Stimulated activated CD8-positive, alpha-beta memory T cell treated with anti-CD3 and anti-CD28 coated beads, Interleukin-7, amount 100 ng/mL, for 4 hours (primary cell): Measurements from ENCODE around the gene TBC1D22A.

Experiments used
- DNase-seq, 2 donors: peaks; one replicate each; pipeline ENCODE4 v3.0.0-alpha.2; 2020; ENCODE audit warnings: low read depth in 2 of 2

Gene TBC1D22A

DNA sequence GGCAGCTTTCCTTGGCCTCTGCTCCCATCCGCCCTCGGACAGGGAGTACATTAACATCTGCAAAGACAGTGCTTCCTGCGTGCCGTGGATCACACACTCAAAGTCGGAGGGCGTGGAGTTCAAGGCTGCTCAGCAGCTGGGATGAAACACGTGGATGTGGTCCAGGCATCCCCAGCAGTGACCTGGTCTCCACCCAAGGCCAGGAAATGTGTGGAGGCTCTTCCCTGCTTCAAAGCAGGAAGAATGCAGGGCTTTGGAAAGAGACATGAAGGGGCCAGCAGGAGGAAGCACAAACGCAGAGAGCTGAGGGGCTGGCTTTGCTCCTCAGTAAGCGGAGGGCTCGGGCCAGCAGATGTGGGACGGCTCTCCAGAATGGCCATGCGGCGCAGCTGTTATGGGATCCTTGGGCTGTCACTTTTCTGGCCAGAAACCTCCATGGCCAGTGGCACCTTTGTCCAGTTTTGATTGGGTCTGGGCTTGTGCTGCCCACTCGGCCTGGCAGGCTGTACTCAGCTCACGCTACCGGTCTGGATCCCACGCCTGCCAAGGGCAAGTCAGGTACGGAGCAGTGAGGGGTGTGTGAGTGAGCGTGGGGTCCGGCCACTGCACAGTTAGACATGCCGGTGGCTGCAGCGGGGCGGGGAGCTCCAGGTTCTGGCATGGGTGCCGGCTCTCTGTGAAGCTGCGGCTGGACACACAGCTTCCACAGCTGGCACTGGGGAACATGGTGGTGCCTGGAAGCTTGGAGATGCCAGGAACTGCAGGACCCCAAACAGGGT lies 438.0 kb downstream of the TBC1D22A start:
- DNase-seq: no peak

DNA sequence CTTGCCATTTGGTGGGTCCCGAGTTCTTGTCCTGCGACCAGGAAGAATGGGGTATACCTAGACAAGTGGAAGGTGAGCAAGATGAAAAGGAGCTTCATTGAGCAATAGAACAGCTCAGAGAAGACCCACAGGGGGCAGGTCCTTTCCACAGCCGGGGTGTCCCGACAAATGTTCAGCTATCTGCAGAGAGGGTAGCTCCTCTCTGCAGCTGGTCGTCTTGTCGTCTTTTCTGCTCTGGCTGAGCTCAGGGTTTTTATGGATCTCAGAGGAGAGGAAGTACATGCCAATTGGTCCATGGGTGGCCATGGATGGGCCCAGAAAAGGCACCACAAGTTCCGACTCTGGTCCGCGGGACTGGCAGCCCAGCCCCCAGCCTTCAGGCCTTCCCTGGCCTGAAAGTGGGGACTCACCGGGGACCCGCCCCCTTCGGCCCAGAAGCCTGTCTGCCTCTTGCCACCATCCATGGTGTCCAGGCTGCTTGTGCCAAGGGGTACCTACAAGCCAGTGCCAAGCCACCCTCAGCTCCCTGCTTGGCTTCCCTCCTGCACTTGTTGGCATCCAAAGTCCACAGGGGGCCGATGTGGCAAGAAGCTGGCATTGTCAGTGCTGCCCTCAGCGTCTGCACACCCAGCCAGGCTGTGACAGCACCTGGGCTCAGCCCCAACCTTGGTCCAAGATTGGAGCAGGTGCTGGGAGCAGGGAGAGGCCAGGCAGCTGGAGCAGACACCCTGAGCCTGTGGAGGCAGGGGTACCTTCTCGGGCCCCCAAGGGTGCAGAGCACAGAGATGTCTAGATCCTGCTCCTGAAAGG lies 438.9 kb downstream of the TBC1D22A start:
- DNase-seq: no peak

- DNase-seq: no peak
Observed at GRCh38 chr22:47201996-47202818, 439.8 kb downstream of the TBC1D22A start.

- no peak for DNase-seq
Observed at GRCh38 chr22:47202819-47203553, 440.5 kb downstream of the TBC1D22A start.

DNA sequence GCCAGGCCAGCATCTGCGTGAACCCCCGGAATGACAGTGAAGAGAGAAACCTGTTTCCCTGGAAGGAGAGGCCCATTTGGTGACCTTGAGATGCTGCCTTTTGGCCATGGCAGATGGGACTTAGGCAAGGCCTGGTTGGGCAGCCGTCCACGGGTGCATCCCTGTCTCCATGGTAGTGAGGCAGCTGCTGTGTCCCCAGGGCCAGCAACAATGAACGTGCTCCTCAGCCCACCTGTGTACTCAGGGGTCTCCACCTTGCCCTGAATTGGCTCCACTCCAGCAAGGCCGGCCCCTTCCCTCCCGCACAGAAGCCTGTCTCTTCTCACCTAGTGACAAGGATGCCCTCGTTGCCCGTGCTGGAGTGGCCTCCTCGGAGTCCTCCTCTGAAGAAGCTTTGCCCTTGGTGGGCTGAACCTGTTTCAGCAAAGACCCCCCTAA lies 441.1 kb downstream of the TBC1D22A start:
- DNase-seq: no peak

DNA sequence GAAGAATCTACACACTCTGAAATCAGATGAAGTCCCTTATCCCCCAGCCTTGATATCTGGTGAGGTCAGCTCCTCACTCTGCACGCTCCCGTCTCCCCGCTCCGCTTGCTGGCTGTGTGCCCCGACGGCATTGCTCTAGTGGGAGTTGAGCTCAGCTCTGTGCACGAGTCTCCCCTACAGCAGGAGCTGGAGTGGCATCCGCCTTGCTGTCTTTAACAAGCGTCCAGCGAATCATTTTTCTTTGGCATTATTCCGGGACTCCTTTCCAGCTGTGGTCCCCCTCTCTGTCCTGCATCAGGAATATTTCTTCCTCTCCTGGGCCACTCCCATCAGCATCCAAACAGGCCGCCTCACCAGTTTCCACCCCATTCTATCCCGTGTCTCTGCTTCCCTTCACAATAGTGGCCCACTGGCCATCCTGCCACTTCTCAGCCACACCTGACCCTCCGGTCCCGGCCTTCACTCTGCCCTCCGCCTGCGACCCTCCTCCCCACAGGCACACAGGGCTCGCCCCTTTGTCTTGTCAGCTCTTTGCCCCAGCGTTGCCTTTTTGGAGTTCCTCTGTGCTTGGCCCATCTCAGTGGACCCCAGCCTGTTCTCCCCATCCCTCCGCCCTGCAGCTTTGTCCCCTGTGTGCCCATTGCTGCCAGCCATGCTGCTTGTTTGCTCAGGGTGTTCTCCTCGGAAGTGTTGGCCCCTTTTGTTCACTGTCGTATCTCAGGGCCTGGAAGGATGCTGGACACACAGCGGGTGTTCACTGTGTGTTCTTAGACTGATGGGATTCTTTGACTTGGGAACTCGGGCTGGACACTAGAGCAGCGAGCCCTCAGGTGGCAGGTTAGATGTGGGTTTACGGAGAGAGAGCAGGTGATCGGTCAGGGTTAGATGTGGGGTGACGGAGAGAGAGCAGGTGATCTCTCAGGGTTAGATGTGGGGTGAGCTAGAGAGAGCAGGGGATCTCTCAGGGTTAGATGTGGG lies 441.8 kb downstream of the TBC1D22A start:
- DNase-seq: no peak

GRCh38 chr22:47205081-47205491 lies 442.6 kb downstream of the TBC1D22A start:
- no peak for DNase-seq

GRCh38 chr22:47205554-47205953 lies 443.1 kb downstream of the TBC1D22A start:
- no peak for DNase-seq

- no peak for DNase-seq
Observed at GRCh38 chr22:47206164-47206563, 443.7 kb downstream of the TBC1D22A start.

DNA sequence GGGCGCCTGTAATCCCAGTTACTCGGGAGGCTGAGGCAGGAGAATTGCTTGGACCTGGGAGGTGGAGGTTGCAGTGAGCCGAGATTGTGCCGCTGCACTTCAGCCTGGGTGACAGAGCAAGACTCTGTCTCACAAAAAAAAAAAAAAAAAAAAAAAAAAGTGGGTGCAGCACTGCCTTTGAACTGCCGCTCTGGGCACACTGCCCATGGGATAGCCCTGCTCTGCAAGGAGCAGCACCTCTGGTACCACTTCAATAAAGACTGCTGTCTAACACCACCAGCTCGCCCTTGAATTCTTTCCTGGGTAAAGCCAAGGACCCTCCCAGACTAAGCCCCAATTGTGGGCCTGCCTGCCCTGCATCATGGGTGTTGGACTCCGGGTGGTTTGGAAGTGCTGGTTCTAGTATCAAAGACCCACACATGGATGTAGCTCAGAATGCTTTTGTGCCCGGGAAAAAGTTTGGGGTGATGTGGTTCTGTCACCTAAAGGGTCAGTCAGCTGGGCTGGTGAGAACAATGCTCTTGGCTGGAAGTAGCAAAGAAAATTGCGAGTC lies 444.3 kb downstream of the TBC1D22A start:
- DNase-seq: no peak

DNA sequence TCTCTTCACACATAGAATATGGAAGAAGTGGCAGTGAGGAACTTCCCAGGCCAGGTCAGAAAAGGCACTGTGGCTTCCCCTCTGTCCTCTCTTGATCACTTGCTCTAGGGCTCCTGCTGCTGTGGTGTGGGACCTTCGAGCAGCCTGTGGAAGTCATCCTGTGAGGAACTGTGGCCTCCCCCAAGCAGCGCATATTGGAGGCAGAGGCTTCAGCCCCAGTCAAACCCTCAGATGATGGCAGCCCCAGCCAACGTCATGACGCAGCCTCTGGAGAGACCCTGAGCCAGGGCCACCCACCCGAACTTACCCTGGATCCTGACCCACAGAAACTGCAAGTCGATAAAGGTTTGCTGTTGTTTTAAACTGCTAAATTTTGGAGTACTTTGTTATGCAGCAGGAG lies 444.9 kb downstream of the TBC1D22A start:
- DNase-seq: no peak

DNA sequence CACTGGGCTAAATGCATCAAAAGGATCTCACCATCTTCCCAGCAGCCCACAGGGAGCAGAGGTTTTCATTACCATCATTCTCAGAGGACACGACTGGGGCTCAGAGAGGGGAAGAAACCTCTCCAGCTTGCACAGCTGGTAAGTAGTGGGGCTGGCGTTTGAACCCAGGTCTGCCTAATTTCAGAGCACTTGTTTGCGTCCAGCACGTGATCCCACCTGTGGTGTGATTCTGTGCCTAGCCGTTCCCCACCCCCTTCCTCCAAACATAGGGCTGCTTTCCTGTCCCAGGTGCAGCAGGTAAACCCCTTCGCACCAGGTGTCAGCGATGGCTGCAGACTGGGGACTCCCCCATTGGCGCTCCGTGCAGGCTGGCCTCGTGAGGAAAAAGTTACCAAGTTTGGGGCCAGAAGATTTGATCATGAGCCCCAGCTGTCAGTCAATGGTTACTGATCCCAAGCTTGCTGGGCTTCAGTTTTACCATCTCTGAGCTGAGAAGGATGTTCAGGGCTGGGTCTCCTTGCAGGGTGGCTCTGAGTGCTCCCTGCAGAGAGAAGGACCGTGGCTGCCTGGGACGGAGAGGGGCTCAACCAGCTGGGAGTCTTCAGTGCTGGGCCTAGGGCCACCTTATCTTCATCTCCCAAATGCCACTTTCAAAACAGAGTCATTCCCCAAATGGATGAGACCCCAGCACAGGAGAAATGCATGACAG lies 445.6 kb downstream of the TBC1D22A start:
- DNase-seq: no peak

DNA sequence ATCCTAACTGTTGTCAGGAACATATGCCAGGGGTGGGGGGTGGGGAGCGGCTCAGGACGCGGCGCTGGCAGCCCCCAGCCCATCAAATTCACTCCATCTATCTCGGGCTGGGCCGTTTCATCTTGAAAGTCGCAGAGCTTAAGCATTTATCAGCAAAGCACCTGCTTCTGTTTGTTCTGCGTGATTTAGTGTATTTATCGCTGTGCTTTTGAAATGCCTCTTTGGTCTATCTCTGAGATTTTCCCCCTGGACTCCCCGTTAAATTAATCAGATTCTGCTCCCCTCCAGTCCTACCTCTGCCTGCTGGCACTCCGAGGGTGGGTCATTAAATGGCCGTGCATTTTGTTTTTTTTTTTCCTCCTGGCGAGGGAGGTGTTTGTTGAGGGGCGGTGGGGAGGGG lies 446.2 kb downstream of the TBC1D22A start:
- DNase-seq: no peak

DNA sequence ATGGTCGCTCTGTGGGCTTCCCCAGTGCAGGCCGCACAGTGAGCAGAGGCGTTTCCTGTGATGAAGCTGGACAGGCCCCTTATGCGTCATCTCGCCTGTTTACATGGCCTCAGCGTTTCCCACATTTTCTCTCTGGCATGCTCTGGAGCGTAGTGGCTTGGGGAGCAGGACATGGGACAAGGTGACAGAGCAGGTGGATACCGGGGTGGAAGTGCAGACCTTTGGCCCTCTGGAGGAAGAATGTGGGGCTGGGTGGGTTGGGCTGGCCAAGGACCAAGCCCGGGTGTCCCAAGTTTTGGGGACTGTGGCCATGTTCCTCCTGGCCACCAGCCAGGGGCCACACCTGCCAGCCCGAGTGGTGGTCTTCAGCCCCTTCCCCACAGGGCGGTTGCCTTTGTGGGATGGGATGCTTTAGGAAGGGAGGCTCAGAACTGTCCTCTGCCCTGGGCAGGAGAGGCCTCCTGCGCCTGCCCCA lies 446.6 kb downstream of the TBC1D22A start:
- no peak for DNase-seq

DNA sequence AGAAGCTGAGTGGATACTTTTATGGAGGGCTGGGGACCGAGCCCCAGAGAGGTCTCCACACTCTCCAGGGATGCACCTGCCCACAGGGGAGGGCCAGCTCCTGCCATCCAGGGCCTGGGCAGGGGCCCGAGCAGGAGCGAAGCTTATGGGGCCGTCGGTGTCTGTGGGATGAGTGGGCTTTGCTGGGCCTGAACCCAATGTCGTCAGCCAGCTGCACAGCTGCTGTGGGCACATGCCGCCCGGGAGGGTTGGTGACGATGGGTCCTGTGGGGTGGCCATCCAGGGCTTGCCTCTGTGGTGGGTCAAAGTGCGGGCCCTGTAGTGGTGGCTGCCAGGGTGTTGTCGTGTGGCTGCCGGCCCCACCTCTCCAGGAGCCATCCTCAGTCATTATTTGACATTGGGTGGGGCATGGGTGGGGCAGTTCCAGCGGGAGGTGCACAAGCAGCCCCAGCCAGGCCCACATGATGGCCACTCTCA lies 447.1 kb downstream of the TBC1D22A start:
- no peak for DNase-seq

- no peak for DNase-seq
Observed at GRCh38 chr22:47210112-47210657, 447.7 kb downstream of the TBC1D22A start.

DNA sequence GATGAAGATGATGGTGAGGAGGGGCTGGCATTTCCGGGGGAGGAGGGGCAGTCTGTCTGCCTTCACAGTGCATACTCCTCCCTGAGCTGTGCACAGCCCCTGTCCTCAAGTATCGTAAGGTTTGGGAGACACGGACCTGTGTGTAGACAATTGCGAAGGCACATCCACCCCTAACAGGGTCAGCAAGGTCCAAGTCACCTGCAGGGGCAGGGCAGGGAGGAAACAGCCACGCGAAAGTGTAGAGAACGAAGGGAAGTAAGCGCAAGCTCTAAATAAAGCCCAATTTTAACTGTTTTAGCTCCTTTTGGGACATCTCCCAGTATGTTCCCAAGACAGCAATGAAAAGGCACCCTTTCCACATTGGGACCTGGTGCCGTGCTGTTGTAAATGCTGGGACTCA lies 448.2 kb downstream of the TBC1D22A start:
- no peak for DNase-seq

DNA sequence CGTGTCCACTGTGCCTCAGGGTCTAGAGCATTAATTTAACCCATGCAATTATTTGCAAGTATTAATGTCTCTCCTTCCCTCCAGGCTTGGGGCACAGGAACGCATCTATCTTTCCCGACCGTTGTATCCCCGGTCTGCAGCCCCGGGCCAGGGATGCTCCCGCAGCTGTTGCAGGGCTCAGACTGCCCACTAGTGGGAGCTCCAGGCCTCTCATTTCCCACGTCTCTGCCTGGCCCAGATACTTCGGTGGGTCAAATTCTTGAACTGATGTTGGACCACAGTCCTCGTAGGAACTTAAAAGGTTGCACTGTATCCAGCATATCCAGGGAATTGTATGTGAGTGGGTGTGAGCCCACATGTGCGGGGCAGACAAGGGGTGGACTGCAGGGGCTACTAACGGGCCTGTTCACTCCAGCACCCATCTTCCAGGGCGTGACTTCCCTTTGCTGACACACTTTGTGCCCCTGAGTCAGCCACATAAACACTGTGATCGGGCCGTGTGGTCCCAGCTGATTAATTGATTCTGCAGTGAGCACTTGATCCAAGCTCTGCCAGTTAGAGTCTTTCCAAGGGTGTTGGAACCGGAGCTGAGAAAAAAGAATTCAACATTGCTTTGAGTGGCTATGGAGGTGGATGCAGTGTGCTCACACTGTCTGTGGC lies 451.3 kb downstream of the TBC1D22A start:
- DNase-seq: no peak
